Gastroesophageal sphincter (tissue), 4 donors: ENCODE data around the gene GPR55. TPM values are rescaled to one million over a fixed set of nuclear protein-coding genes. Genes with fewer than 3 reads are reported as not detected.

Experiments used
- ATAC-seq: fragments of 150-250 bp; one replicate; pipeline ENCODE4 v1.9.1; 2016; ENCODE audit warnings: mild to moderate bottlenecking, moderate library complexity
- H3K27ac ChIP-seq, 4 donors: fragments of 200-600 bp; sonication (generic) in 3 of 4; 1 replicate in 3 of 4; 2 replicates in 1 of 4; pipeline ENCODE4 v1.5.1; 2016 to 2019
- H3K27me3 ChIP-seq: fragments of 200-600 bp; sonication (generic); one replicate; pipeline ENCODE4 v1.5.1; 2019
- H3K36me3 ChIP-seq, 2 donors: fragments of 200-600 bp; sonication (generic); one replicate each; pipeline ENCODE4 v1.5.1; 2019; ENCODE audit warnings: control low read depth in 1 of 2
- H3K4me1 ChIP-seq, 3 donors: fragments of 200-600 bp; sonication (generic); 1 replicate in 2 of 3; 2 replicates in 1 of 3; pipeline ENCODE4 v1.5.1; 2016 to 2019; ENCODE audit warnings: control low read depth in 2 of 3
- H3K4me3 ChIP-seq, 2 donors: fragments of 200-600 bp; sonication (generic); one replicate each; pipeline ENCODE4 v1.5.1; 2019; ENCODE audit warnings: mild to moderate bottlenecking in 1 of 2, moderate library complexity in 1 of 2
- H3K9me3 ChIP-seq, 3 donors: fragments of 200-600 bp; sonication (generic); one replicate each; pipeline ENCODE4 v1.5.1; 2017 to 2019; ENCODE audit warnings: control low read depth in 2 of 3
- EP300 ChIP-seq: sonication (generic); formaldehyde crosslinking; IDR thresholded peaks from one replicate; pipeline ENCODE4 v1.6.1; 2017; ENCODE audit warnings: antibody characterized with exemption, mild to moderate bottlenecking
- POLR2A ChIP-seq, 2 donors: fragments of 450-650 bp; IDR thresholded peaks; one replicate each; pipeline ENCODE4 v1.6.1; 2017; ENCODE audit warnings: antibody characterized with exemption in 2 of 2, mild to moderate bottlenecking in 2 of 2, moderate library complexity in 1 of 2
- POLR2AphosphoS5 ChIP-seq: sonication (generic); formaldehyde crosslinking; IDR thresholded peaks from one replicate; pipeline ENCODE4 v1.6.1; 2017; ENCODE audit warnings: antibody characterized with exemption
- WGBS, 2 donors: methylation state at CpG; one replicate each; pipeline ENCODE4 v1.1.5; 2018; ENCODE audit warnings: low coverage in 1 of 2; 5-methylcytosine and 5-hydroxymethylcytosine counted together
- total RNA-seq, 4 donors: library from RNA; depleted of rRNA; stranded (reverse); fragments of >200 nt; gene quantifications; one replicate each; pipeline ENCODE4 v1.1.0, GENCODE V29; 2016
- TF ChIP-seq, protein P1 (sequence below), 4 experiments: fragments of 200-600 bp in 2 of 4; fragments of 450-650 bp in 2 of 4; sonication (generic) in 1 of 4; IDR thresholded peaks; one replicate each; pipeline ENCODE4 v1.5.1; 2017 to 2019; ENCODE audit warnings: antibody characterized with exemption in 4 of 4, mild to moderate bottlenecking in 2 of 4, moderate library complexity in 2 of 4

The GPR55 gene
- total RNA-seq, 4 donors from 2014 or later: 0.08 to 0.12 TPM; not detected in 2

DNA sequence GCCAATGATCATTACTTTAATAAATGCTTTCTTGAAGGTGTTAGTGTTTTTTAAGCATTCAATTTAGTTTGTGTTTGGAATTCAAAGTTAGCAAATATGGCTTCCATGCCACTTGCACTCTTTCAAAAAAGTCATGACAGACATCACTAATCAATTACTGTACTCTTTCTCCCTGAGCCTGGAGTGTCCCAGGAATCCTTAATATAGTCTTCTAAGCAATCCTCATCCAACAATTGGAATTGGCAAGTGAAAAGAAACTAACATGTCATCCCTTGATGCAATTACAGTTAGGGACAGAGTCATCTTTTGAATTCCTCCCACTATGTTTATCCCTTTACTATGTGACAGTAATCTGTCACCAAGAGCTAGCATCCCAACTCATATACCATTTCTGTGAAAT is 29.7 kb upstream of the GPR55 start:
- ATAC-seq: no peak
- TF ChIP-seq, protein P1, sequence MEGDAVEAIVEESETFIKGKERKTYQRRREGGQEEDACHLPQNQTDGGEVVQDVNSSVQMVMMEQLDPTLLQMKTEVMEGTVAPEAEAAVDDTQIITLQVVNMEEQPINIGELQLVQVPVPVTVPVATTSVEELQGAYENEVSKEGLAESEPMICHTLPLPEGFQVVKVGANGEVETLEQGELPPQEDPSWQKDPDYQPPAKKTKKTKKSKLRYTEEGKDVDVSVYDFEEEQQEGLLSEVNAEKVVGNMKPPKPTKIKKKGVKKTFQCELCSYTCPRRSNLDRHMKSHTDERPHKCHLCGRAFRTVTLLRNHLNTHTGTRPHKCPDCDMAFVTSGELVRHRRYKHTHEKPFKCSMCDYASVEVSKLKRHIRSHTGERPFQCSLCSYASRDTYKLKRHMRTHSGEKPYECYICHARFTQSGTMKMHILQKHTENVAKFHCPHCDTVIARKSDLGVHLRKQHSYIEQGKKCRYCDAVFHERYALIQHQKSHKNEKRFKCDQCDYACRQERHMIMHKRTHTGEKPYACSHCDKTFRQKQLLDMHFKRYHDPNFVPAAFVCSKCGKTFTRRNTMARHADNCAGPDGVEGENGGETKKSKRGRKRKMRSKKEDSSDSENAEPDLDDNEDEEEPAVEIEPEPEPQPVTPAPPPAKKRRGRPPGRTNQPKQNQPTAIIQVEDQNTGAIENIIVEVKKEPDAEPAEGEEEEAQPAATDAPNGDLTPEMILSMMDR (IDR thresholded peaks at IDR 0.05): no peak
- TF ChIP-seq EP300 (no peak), POLR2A (IDR thresholded peaks at IDR 0.05) (no peak), POLR2AphosphoS5 (no peak)
- H3K27me3 ChIP-seq: peaks cover 28% of the 10 kb centered on the region
- no peaks in the 10 kb centered on the region for H3K36me3 ChIP-seq
- no peaks in the 10 kb centered on the region for H3K9me3 ChIP-seq
- H3K4me1 ChIP-seq: peaks cover 0 to 11% (median 3%) of the 10 kb centered on the region in 3 donors
- no peak overlapping the region for H3K4me3 ChIP-seq
- H3K27ac ChIP-seq: no peak overlapping the region

DNA sequence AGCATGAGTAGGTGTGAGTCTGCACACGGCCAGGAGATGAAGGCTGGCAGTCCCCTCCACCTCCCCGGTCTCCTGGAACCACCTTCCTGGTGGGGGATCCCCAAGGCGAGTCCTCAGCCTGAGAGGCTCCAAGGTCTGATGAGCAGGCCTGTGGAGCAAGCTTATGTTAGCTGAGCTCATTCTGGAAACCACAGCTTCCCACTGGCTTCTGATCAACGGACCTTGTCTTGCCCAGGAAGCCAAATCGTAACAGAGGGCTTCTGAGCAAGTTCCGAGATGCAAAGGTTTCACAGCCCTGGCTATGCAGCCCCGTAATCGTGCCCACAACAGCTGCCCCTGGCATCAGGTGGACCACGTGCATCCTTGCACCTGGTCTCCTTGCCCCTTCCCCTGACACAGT is 28.8 kb upstream of the GPR55 start:
- peaks cover 0 to 11% (median 3%) of the 10 kb centered on the region in 3 donors for H3K4me1 ChIP-seq
- H3K27ac ChIP-seq: no peak overlapping the region
- TF ChIP-seq POLR2A (IDR thresholded peaks at IDR 0.05) (no peak), EP300 (no peak), POLR2AphosphoS5 (no peak)
- TF ChIP-seq, protein P1 (IDR thresholded peaks at IDR 0.05): no peak
- no peaks in the 10 kb centered on the region for H3K9me3 ChIP-seq
- ATAC-seq: no peak
- no CpG with 5 or more reads among the region's 9 CpGs for WGBS, 2 donors
- peaks cover 19% of the 10 kb centered on the region for H3K27me3 ChIP-seq
- no peak overlapping the region for H3K4me3 ChIP-seq
- H3K36me3 ChIP-seq: no peaks in the 10 kb centered on the region

DNA sequence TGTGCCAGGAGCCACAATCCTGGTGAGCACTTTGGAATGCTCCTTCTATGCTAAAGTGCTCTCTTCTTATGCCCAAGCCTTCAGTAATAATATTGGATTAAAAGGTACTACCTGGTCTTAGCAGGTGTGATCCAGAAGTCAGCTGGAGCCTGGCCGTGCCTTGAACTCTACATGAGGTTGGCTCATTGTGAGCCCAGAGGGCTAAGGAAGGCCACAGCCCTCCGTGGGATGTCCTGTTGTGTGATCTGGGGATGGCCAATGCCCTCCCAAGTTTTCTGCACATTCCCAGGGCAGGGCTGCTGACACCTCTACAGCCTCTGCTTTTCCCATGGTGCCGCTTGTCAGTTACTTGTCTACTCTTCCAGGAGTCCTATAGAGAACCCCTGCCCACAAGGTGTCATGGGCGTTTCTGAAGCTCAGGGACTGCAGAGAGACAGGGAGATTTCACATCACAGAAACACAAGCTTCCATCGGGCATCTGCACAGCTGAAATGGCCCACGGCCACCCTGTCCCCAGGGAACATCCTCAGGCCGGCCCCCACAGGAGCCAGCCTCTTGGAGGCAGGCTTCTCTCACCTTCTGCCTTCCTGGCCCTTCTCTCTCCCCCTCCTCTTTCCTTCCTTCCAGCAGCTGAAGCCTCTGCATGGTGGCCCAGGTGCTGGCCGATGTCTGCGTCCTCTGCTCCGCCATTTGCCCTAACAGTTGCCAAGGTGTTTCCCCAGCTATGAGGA is 27.3 kb upstream of the GPR55 start:
- no peaks in the 10 kb centered on the region for H3K9me3 ChIP-seq
- H3K36me3 ChIP-seq: no peaks in the 10 kb centered on the region
- no peak overlapping the region for H3K4me3 ChIP-seq
- no peak overlapping the region for H3K27ac ChIP-seq
- ATAC-seq: no peak
- peaks cover 0 to 6% (median under 1%) of the 10 kb centered on the region in 3 donors for H3K4me1 ChIP-seq
- 92% methylated on average over 8 of the region's 10 CpGs; no CpG with 5 or more reads in 1 of the 2 donors for WGBS, 2 donors
- H3K27me3 ChIP-seq: peaks cover 6% of the 10 kb centered on the region
- TF ChIP-seq POLR2AphosphoS5: no peak
- TF ChIP-seq, protein P1 (IDR thresholded peaks at IDR 0.05): no peak
- no peak for TF ChIP-seq EP300
- TF ChIP-seq POLR2A (IDR thresholded peaks at IDR 0.05): no peak

DNA sequence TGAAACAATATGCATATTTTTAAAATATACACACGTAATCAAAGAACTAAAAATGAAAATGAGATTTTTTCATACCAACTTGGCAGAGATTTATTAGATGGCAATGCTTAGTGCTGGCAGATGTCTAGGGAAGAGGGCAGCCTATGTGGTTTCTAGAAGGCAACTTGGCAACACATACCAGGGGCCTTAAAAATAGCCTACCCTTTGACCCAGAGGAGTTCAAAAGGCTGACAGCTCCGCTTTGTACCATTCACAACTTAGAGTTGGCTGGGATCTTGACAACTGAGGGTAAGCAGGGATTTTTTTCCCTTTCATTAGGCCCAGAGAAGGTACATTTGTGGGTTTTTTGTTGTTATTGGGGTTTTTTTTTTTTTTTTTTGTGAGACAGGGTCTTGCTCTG is 26.4 kb upstream of the GPR55 start:
- TF ChIP-seq POLR2A (IDR thresholded peaks at IDR 0.05) (no peak), POLR2AphosphoS5 (peak; percentile 30), EP300 (no peak)
- Histone ChIP-seq H3K4me3 (no peak overlapping the region), H3K9me3 (no peaks in the 10 kb centered on the region), H3K27ac (no peak overlapping the region), H3K36me3 (no peaks in the 10 kb centered on the region), H3K4me1 (no peaks in the 10 kb centered on the region), H3K27me3 (no peaks in the 10 kb centered on the region)
- WGBS, 2 donors: 65% methylated on average over 2 of the region's 2 CpGs
- no peak for ATAC-seq

DNA sequence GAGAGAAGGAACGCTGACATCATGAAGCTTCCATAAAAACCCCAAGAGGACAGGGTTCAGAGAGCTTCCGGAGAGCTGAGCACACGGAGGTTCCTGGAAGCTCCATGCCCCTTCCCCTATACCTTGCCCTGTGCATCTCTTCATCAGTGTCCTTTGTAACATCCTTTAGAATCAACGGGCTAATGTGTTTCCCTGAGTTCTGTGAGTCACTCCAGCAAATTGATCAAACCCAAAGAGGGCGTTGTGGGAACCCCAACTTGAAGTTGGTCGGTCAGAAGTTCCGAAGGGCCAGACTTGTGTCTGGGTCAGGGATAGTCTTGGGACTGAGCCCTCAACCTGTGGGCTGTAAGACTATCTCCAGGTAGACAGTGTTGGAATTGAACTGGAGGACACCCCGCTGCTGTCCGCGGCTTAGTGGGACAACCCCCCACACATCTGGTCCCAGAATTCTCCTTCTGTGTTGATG is 25.9 kb upstream of the GPR55 start:
- 82 to 91% methylated on average over 3 of the region's 10 CpGs for WGBS, 2 donors
- H3K4me3 ChIP-seq: no peak overlapping the region
- ATAC-seq: no peak
- H3K9me3 ChIP-seq: no peaks in the 10 kb centered on the region
- H3K36me3 ChIP-seq: no peaks in the 10 kb centered on the region
- no peak overlapping the region for H3K27ac ChIP-seq
- H3K27me3 ChIP-seq: no peaks in the 10 kb centered on the region
- no peak for TF ChIP-seq POLR2AphosphoS5
- no peak for TF ChIP-seq EP300
- TF ChIP-seq, protein P1 (IDR thresholded peaks at IDR 0.05): no peak
- no peak for TF ChIP-seq POLR2A (IDR thresholded peaks at IDR 0.05)
- H3K4me1 ChIP-seq: no peaks in the 10 kb centered on the region
